Astrocyte of the cerebellum (primary cell): ENCODE measurements around the gene HEATR3.

Experiments used
- DNase-seq: peaks from one replicate; pipeline ENCODE4 v3.0.0-alpha.2; 2011; ENCODE audit warnings: low read depth
- H3K4me3 ChIP-seq: 2 replicates; pipeline ENCODE4 v1.5.1; 2011; ENCODE audit warnings: mild to moderate bottlenecking, low read depth, low read length, moderate library complexity
- in situ Hi-C: cut with HindIII; loops from 2 replicates; pipeline ENCODE4 v1.10.0; 2017; ENCODE audit warnings: low sequenced_read_pairs
- TF ChIP-seq, protein P1 (sequence below): IDR thresholded peaks from 2 replicates; pipeline ENCODE4 v1.5.1; 2012; ENCODE audit warnings: low read length, low read depth, moderate library complexity, mild to moderate bottlenecking; ENCODE audit errors: missing control alignments

HEATR3 gene

DNA sequence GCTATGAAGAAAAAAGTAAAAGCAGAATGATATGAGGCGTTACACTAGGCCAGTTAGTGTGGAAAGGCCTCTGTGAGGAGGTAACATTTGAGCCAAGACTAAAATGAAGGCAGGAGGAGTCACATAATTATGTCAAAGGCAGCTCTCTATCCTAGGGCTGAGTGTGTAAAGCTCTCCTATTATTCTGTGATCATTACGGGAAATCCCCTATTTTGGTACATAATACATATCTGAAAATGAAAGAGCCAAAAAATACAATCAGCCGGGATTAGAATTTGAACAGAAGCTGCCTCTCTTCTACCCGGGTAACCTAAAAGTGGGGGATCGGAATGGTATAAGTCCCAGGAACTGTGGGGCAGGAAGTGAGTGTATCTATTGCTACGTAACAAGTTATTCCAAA, 27.1 kb downstream of the HEATR3 start:
- no peak for DNase-seq
- TF ChIP-seq, protein P1, sequence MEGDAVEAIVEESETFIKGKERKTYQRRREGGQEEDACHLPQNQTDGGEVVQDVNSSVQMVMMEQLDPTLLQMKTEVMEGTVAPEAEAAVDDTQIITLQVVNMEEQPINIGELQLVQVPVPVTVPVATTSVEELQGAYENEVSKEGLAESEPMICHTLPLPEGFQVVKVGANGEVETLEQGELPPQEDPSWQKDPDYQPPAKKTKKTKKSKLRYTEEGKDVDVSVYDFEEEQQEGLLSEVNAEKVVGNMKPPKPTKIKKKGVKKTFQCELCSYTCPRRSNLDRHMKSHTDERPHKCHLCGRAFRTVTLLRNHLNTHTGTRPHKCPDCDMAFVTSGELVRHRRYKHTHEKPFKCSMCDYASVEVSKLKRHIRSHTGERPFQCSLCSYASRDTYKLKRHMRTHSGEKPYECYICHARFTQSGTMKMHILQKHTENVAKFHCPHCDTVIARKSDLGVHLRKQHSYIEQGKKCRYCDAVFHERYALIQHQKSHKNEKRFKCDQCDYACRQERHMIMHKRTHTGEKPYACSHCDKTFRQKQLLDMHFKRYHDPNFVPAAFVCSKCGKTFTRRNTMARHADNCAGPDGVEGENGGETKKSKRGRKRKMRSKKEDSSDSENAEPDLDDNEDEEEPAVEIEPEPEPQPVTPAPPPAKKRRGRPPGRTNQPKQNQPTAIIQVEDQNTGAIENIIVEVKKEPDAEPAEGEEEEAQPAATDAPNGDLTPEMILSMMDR = no peak

DNA sequence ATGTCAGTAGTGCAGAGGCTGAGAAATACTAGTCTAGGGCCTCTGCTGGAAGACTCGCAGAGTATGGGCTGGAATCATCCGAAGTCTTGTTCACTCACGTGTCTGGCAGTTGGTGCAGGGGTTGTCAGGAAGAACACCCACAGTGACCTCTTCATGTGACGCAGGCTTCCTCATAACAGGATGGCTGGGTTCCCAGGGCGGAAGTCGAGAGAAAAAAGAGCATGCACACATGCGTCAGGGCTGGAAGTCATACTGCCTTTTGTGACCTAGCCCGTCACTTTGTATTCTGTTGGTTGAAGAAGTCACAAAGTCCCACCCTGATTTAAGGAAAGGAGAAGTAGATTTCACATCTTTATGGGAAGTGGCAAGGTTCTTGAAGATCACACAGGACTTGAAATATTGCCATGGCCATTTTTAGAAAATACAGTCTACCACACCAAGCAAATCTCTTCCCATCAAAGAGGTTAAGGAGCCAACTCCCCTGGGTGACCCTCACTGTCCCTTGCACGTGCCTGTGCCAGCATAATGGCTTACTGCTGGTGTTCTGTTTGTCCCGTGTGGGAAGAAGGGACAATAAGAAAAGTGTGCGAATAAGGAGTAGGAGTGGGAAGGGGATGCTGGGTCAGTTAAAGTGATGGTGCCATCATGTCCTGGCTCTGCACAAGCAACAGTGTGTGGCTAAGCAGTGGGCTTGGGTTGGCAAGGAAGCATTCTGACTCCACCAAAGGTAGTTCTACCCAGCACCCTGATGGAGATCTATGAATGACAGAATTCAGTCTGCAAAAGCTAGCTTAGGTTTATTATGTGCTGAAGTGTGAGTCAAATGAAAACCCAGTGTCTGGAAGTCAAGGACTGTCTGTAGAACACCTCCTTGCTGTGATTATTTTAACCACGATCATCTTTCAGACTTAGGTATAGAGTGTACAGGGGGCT, 28.1 kb downstream of the HEATR3 start:
- no peak for DNase-seq
- TF ChIP-seq, protein P1 = no peak
- in situ Hi-C loops = no loop called here
- no peak overlapping the region for H3K4me3 ChIP-seq

More for the DNA sequence above, 27.1 kb downstream of the HEATR3 start:
- in situ Hi-C loops = no loop called here
- H3K4me3 ChIP-seq = no peak overlapping the region

DNA sequence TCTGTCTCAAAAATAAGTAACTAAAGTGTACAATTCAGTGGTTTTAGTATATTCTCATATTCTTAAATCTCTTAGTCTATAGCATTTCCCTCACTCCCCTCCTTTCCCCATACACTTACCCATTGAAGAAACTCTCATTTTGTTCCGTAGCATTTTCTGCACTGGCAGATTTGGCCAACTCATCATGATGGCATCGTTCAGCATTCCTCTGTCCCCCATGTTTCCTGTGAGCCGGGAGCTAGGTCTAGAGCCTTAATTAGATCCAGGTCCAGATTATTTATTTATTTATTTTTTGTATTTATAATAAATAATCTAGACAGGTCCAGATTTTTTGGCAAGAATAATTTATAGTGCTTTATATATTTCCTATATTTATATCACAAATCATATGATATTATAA, 31.0 kb downstream of the HEATR3 start:
- in situ Hi-C loops = no loop called here
- no peak for DNase-seq

DNA sequence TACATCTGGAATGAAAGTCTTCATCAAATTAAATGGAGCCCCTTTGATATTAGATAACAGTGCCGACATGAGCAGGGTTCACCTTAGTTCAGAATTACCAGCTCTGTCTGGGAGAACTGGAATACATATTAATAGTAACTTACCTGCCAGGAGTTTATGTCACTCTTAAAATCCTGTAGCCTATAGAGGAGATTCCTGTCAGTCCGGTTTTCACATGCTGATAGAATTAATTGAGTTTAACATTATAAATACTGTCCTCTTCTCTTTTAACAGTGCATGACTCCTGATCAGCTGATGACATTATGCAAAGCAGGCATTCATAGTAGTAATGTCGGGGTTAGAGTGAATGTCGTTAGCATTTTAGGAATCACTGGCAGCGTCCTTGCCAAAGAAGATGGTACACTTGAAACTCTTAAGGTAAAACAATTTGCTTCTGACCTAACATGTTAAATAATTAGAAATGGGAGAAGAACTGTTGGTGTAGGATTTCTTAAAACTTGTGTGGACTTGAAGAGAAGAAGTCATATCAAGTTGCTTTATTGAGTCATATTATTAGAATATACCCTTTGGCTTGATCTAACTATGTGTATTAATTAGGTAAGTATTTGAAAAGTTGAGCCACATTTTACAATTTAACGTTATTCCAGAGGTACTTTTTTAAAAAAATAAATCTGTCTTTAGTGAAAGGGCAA, 34.3 kb downstream of the HEATR3 start:
- no peak for DNase-seq
- in situ Hi-C loops = loop anchor here (10.0 kb wide), 2 partner anchors 65 to 85 kb away; no protein-coding TSS in a partner anchor
- H3K4me3 ChIP-seq = no peak overlapping the region
- TF ChIP-seq, protein P1 = no peak

More for the DNA sequence above, 31.0 kb downstream of the HEATR3 start:
- TF ChIP-seq, protein P1 = no peak
- H3K4me3 ChIP-seq = no peak overlapping the region

DNA sequence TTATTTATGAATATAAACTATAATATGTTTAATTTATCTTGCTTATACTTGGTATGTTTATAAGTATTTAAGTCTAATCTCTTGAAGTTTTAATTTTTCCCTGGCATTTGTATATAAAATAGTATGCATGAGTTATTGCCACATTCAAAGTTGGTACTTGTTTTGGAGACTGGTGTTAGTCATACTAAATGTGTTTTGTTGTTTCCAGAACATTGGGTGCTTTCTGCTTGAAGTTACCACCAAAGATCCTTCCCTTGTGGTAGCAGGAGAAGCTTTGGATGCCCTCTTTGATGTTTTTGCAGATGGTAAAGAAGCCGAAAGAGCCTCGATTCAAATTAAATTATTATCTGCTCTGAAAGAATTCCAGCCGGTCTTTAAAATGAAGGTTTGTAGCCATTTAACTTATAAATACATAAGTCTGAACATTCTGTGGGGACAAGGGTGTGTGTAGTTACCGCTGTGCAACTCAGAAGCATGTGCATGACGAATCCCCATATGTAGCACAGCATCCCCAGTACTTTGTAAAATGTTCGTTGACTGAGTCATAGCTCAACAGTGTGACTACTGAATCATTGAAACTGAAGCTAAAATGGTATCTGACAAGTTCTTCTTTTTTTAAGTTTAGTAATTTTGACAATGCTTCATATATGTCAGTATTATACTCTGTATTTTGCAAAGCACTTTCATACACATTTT, 36.4 kb downstream of the HEATR3 start:
- H3K4me3 ChIP-seq = no peak overlapping the region
- in situ Hi-C loops = loop anchor here (10.0 kb wide), 2 partner anchors 67 to 83 kb away; no protein-coding TSS in a partner anchor
- TF ChIP-seq, protein P1 = no peak
- DNase-seq = peak; percentile 33

DNA sequence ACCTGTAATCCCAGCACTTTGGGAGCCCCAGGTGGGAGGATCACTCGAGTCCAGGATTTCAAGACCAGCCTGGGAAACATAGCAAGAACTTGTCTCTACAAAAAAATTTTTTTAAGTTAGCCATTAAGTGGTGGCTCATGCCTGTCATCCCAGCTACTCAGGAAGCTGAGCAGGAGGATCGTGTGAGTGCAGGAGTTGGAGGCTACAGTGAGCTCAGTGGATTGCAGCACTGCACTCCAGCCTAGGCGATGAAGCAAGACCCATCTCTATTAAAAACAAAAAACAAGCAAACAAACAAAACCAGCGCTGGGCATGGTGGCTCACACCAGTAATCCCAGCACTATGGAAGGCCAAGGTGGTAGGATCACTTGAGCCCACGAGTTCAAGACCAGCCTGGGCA, 38.0 kb downstream of the HEATR3 start:
- in situ Hi-C loops = loop anchor here (10.0 kb wide), 2 partner anchors 69 to 81 kb away; no protein-coding TSS in a partner anchor
- DNase-seq = no peak
- TF ChIP-seq, protein P1 = no peak
- H3K4me3 ChIP-seq = no peak overlapping the region
